ENCODE results near the gene SEMA3F. TPM values are rescaled to one million over a fixed set of nuclear protein-coding genes. Genes with fewer than 3 reads are reported as not detected.

SEMA3F gene
- total and polyA plus RNA-seq, 5 donors from 2014 or later, result 0.52 TPM; not detected in 4

DNA sequence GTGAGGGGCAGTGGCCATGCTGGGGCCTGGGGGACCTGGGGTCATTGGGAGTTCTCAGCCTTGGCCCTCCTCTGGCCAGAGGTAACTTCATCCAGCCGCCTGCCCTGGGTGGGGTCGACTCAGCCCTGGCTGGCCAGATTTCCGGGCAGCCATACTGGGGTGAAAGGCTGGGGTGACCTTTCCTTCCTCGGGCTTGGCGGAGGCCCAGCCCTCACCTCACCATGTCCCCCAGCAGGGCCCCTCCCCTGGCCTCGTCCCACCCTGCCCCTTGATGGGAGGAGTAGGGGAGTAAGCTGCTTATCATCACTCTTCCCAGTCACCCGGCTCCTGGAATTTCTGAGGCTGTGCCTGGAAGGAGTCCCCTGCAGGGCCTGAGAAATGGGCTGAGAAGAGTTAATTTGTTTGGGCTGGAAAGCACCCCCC lies 5.4 kb downstream of the SEMA3F start:
- Mint-ChIP-seq H3K27me3 (peaks cover 35% of the 10 kb centered on the region), H3K4me1 (peaks cover 0 to 9% (median 3%) of the 10 kb centered on the region in 4 donors), H3K4me3 (no peak overlapping the region), H3K9me3 (peaks cover 0 to 3% (median 0%) of the 10 kb centered on the region in 7 donors), H3K36me3 (no peaks in the 10 kb centered on the region), H3K27ac (no peak overlapping the region)
- Histone ChIP-seq H3K27me3 (ENCODE audit: control insufficient read depth, insufficient read depth, low read length) (no peaks in the 10 kb centered on the region), H3K4me1 (ENCODE audit: control insufficient read depth, insufficient read depth, low read length, poor library complexity, severe bottlenecking) (peaks cover 4% of the 10 kb centered on the region), H3K9me3 (ENCODE audit: control insufficient read depth in 2 of 2, low read length in 2 of 2) (no peaks in the 10 kb centered on the region), H3K36me3 (ENCODE audit: control insufficient read depth, insufficient read depth, low read length) (no peaks in the 10 kb centered on the region), H3K4me3 (ENCODE audit: low read depth, low read length) (no peak overlapping the region), H3K27ac (ENCODE audit: insufficient read depth, low read length, poor library complexity, severe bottlenecking) (no peak overlapping the region)
- ATAC-seq (ENCODE audit: low read depth in 2 of 2), result no peak
- no peak for DNase-seq

DNA sequence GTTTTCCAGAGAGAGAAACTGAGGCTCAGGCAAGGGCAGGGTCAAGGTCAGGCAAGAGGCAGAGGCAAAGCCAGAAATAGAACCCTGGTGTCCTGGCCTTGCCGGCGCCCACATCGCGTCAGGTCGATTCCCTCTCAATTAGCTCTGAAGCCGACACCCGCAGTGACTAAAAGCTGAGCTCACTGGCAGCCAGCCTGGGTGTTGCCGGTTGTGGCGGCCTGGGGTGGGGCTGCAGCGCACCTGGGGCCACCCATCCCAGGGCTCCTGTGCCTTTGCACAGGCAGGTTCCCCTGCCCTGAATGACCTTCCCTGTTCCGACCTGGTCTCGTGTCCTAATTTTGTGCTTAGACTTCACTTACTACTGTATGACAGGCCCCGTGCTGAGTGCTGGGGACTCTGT lies 6.2 kb downstream of the SEMA3F start:
- ATAC-seq (ENCODE audit: low read depth in 2 of 2), result no peak
- Histone ChIP-seq H3K27ac (ENCODE audit: insufficient read depth, low read length, poor library complexity, severe bottlenecking) (no peak overlapping the region), H3K27me3 (ENCODE audit: control insufficient read depth, insufficient read depth, low read length) (no peaks in the 10 kb centered on the region), H3K4me3 (ENCODE audit: low read depth, low read length) (no peak overlapping the region), H3K4me1 (ENCODE audit: control insufficient read depth, insufficient read depth, low read length, poor library complexity, severe bottlenecking) (no peaks in the 10 kb centered on the region), H3K9me3 (ENCODE audit: control insufficient read depth in 2 of 2, low read length in 2 of 2) (no peaks in the 10 kb centered on the region), H3K36me3 (ENCODE audit: control insufficient read depth, insufficient read depth, low read length) (no peaks in the 10 kb centered on the region)
- Mint-ChIP-seq H3K36me3 (no peaks in the 10 kb centered on the region), H3K4me3 (no peak overlapping the region), H3K27ac (no peak overlapping the region), H3K9me3 (peaks cover 0 to 2% (median 0%) of the 10 kb centered on the region in 7 donors), H3K4me1 (peaks cover 0 to 4% (median 0%) of the 10 kb centered on the region in 4 donors), H3K27me3 (peaks cover 27% of the 10 kb centered on the region)
- DNase-seq, result no peak

- Mint-ChIP-seq H3K9me3 (peaks cover 0 to 2% (median 0%) of the 10 kb centered on the region in 7 donors), H3K27ac (no peak overlapping the region), H3K27me3 (peaks cover 22% of the 10 kb centered on the region), H3K4me1 (peaks cover 0 to 2% (median 0%) of the 10 kb centered on the region in 4 donors), H3K36me3 (no peaks in the 10 kb centered on the region), H3K4me3 (no peak overlapping the region)
- no peak overlapping the region for H3K27ac ChIP-seq (ENCODE audit: insufficient read depth, low read length, poor library complexity, severe bottlenecking)
- no peaks in the 10 kb centered on the region for H3K27me3 ChIP-seq (ENCODE audit: control insufficient read depth, insufficient read depth, low read length)
- H3K9me3 ChIP-seq (ENCODE audit: control insufficient read depth in 2 of 2, low read length in 2 of 2), result no peaks in the 10 kb centered on the region
- ATAC-seq (ENCODE audit: low read depth in 2 of 2) (no peak), DNase-seq (no peak)
- no peak overlapping the region for H3K4me3 ChIP-seq (ENCODE audit: low read depth, low read length)
- H3K36me3 ChIP-seq (ENCODE audit: control insufficient read depth, insufficient read depth, low read length), result no peaks in the 10 kb centered on the region
- H3K4me1 ChIP-seq (ENCODE audit: control insufficient read depth, insufficient read depth, low read length, poor library complexity, severe bottlenecking), result no peaks in the 10 kb centered on the region
These were observed 7.1 kb downstream of the SEMA3F start for GRCh38 chr3:50162034-50162883.

GRCh38 chr3:50163572-50164455 lies 8.7 kb downstream of the SEMA3F start:
- Mint-ChIP-seq H3K9me3 (peaks cover 0 to 2% (median 0%) of the 10 kb centered on the region in 7 donors), H3K27me3 (peaks cover 7% of the 10 kb centered on the region), H3K4me3 (no peak overlapping the region), H3K36me3 (no peaks in the 10 kb centered on the region), H3K27ac (peak overlapping the region in 1 of 3 donors; percentile 36), H3K4me1 (no peaks in the 10 kb centered on the region)
- Histone ChIP-seq H3K9me3 (ENCODE audit: control insufficient read depth in 2 of 2, low read length in 2 of 2) (no peaks in the 10 kb centered on the region), H3K27ac (ENCODE audit: insufficient read depth, low read length, poor library complexity, severe bottlenecking) (no peak overlapping the region), H3K4me1 (ENCODE audit: control insufficient read depth, insufficient read depth, low read length, poor library complexity, severe bottlenecking) (no peaks in the 10 kb centered on the region), H3K27me3 (ENCODE audit: control insufficient read depth, insufficient read depth, low read length) (no peaks in the 10 kb centered on the region), H3K4me3 (ENCODE audit: low read depth, low read length) (no peak overlapping the region), H3K36me3 (ENCODE audit: control insufficient read depth, insufficient read depth, low read length) (no peaks in the 10 kb centered on the region)
- no peak for ATAC-seq (ENCODE audit: low read depth in 2 of 2)
- DNase-seq, result no peak

DNA sequence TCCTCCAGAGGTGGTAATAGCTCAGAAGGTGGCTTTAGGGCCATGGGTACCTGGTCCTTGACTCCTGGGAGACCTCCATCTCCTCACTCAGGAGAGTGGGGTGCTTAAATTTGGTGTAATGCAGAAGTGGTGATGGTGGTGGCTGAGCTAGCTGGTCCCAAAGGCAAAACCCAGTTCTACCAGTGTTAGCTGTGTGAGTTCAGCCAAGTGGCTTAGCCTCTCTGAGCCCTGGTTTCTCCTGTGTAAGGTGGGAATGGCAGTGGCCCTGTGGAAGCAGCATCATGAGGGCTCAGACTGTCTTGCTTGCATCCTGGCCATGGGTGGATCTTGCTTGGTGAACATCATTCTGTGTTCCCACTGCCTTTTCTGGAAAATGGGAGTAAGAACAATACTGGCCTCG lies 9.4 kb downstream of the SEMA3F start:
- H3K36me3 ChIP-seq (ENCODE audit: control insufficient read depth, insufficient read depth, low read length), result no peaks in the 10 kb centered on the region
- no peak for ATAC-seq (ENCODE audit: low read depth in 2 of 2)
- no peak for DNase-seq
- no peaks in the 10 kb centered on the region for H3K36me3 Mint-ChIP-seq
- H3K4me3 Mint-ChIP-seq, result no peak overlapping the region
- no peak overlapping the region for H3K27ac ChIP-seq (ENCODE audit: insufficient read depth, low read length, poor library complexity, severe bottlenecking)
- H3K4me3 ChIP-seq (ENCODE audit: low read depth, low read length), result no peak overlapping the region
- H3K27me3 ChIP-seq (ENCODE audit: control insufficient read depth, insufficient read depth, low read length), result no peaks in the 10 kb centered on the region
- H3K9me3 ChIP-seq (ENCODE audit: control insufficient read depth in 2 of 2, low read length in 2 of 2), result no peaks in the 10 kb centered on the region
- H3K4me1 ChIP-seq (ENCODE audit: control insufficient read depth, insufficient read depth, low read length, poor library complexity, severe bottlenecking), result no peaks in the 10 kb centered on the region
- H3K27ac Mint-ChIP-seq, result peak overlapping the region in 2 of 3 donors; percentile 27 to 36
- peaks cover under 1% of the 10 kb centered on the region for H3K27me3 Mint-ChIP-seq
- no peaks in the 10 kb centered on the region for H3K9me3 Mint-ChIP-seq
- H3K4me1 Mint-ChIP-seq, result no peaks in the 10 kb centered on the region

- peak overlapping the region in 1 of 3 donors; percentile 27 for H3K27ac Mint-ChIP-seq
- Histone ChIP-seq H3K27me3 (ENCODE audit: control insufficient read depth, insufficient read depth, low read length) (no peaks in the 10 kb centered on the region), H3K9me3 (ENCODE audit: control insufficient read depth in 2 of 2, low read length in 2 of 2) (no peaks in the 10 kb centered on the region), H3K4me1 (ENCODE audit: control insufficient read depth, insufficient read depth, low read length, poor library complexity, severe bottlenecking) (no peaks in the 10 kb centered on the region), H3K4me3 (ENCODE audit: low read depth, low read length) (no peak overlapping the region), H3K27ac (ENCODE audit: insufficient read depth, low read length, poor library complexity, severe bottlenecking) (no peak overlapping the region), H3K36me3 (ENCODE audit: control insufficient read depth, insufficient read depth, low read length) (no peaks in the 10 kb centered on the region)
- ATAC-seq (ENCODE audit: low read depth in 2 of 2) (no peak), DNase-seq (no peak)
- no peaks in the 10 kb centered on the region for H3K4me1 Mint-ChIP-seq
- H3K9me3 Mint-ChIP-seq, result no peaks in the 10 kb centered on the region
- no peaks in the 10 kb centered on the region for H3K27me3 Mint-ChIP-seq
- H3K36me3 Mint-ChIP-seq, result no peaks in the 10 kb centered on the region
- no peak overlapping the region for H3K4me3 Mint-ChIP-seq
These were observed 10.1 kb downstream of the SEMA3F start for GRCh38 chr3:50164984-50165909.

DNA sequence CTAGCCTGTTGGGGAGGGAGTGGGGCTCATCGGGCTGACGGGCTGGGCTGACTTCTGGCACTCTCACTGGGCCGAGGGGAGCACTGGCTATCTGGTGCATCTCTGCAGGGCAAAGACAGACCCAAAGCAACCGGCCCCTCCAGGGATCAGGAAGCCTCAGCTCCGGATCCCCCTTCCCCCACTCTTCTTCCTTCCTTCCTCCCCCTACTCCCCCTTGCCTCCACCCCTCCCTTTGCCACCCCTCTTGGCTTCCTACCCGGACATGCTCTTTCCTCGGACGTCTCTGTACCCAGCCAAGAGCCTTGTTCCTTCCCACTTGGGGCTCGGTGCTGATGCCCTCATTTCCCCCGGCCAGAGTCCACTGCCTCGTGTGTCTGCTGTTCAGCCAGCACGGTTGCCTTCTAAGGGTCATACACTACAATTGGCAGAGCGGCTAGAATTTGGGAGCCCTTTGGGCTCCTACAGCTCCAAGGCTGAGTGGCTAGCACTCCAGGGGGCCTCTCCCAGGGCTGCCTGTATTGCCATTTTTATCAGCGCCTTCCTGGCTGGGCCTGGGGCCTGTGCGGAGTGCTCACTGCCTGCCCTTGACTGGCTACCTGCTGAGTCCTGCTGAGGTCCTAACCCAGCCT lies 10.9 kb downstream of the SEMA3F start:
- Mint-ChIP-seq H3K9me3 (no peaks in the 10 kb centered on the region), H3K4me3 (no peak overlapping the region), H3K27me3 (no peaks in the 10 kb centered on the region), H3K27ac (no peak overlapping the region), H3K36me3 (no peaks in the 10 kb centered on the region), H3K4me1 (no peaks in the 10 kb centered on the region)
- Histone ChIP-seq H3K4me3 (ENCODE audit: low read depth, low read length) (no peak overlapping the region), H3K36me3 (ENCODE audit: control insufficient read depth, insufficient read depth, low read length) (no peaks in the 10 kb centered on the region), H3K4me1 (ENCODE audit: control insufficient read depth, insufficient read depth, low read length, poor library complexity, severe bottlenecking) (no peaks in the 10 kb centered on the region), H3K9me3 (ENCODE audit: control insufficient read depth in 2 of 2, low read length in 2 of 2) (no peaks in the 10 kb centered on the region), H3K27me3 (ENCODE audit: control insufficient read depth, insufficient read depth, low read length) (no peaks in the 10 kb centered on the region), H3K27ac (ENCODE audit: insufficient read depth, low read length, poor library complexity, severe bottlenecking) (no peak overlapping the region)
- no peak for DNase-seq
- ATAC-seq (ENCODE audit: low read depth in 2 of 2), result no peak

Data from CD4-positive, CD25-positive, alpha-beta regulatory T cell (primary cell).